ENCODE results near the gene IFT81.

Gene IFT81

GRCh38 chr12:110266980-110267620 lies 142.9 kb downstream of the IFT81 start:
- peak overlapping the region; percentile 18 to 38 for H3K27ac ChIP-seq (ENCODE audit: low read depth in 2 of 2, low read length in 2 of 2)
- H3K9me3 ChIP-seq (ENCODE audit: control insufficient read depth in 2 of 2, low read length in 2 of 2): no peaks in the 10 kb centered on the region
- no peak overlapping the region for H3K4me3 ChIP-seq (ENCODE audit: low read length in 2 of 2)
- H3K36me3 ChIP-seq (ENCODE audit: control insufficient read depth in 2 of 2, insufficient read depth in 2 of 2, low read length in 2 of 2): no peaks in the 10 kb centered on the region
- no peaks in the 10 kb centered on the region for H3K27me3 ChIP-seq (ENCODE audit: control insufficient read depth in 2 of 2, insufficient read depth in 2 of 2, low read length in 2 of 2)
- H3K4me1 ChIP-seq (ENCODE audit: control insufficient read depth in 2 of 2, insufficient read depth in 2 of 2, low read length in 2 of 2): peaks cover 0 to 18% of the 10 kb centered on the region in 2 donors
- H3K9ac ChIP-seq (ENCODE audit: low read depth in 1 of 2, low read length in 2 of 2): peak overlapping the region in 1 of 2 donors; percentile 15

All from mucosa of rectum (tissue), 2 donors.